ENCODE results near the gene CCL21. TPM values are rescaled to one million over a fixed set of nuclear protein-coding genes. Genes with fewer than 3 reads are reported as not detected.

The CCL21 gene
- total RNA-seq, 1 experiment from 2014 or later = not detected

Other genes starting within 250 kb of the CCL21 start
- 7.2 TPM for gene ENHO, start 187.1 kb downstream of the CCL21 start, total RNA-seq (2021; ENCODE audit: unreplicated experiment)
- 2.7 TPM for gene CNTFR, start 120.4 kb downstream of the CCL21 start, total RNA-seq (2021; ENCODE audit: unreplicated experiment)
- 30.4 TPM for gene RPP25L, start 98.0 kb downstream of the CCL21 start, total RNA-seq (2021; ENCODE audit: unreplicated experiment)
- 110 TPM for gene DCTN3, start 89.6 kb downstream of the CCL21 start, total RNA-seq (2021; ENCODE audit: unreplicated experiment)
- 0.33 TPM for gene ARID3C, start 81.1 kb downstream of the CCL21 start, total RNA-seq (2021; ENCODE audit: unreplicated experiment)
- 131 TPM for gene SIGMAR1, start 72.3 kb downstream of the CCL21 start, total RNA-seq (2021; ENCODE audit: unreplicated experiment)
- 42.5 TPM for gene GALT, start 63.5 kb downstream of the CCL21 start, total RNA-seq (2021; ENCODE audit: unreplicated experiment)
- 21.6 TPM for gene IL11RA, start 58.0 kb downstream of the CCL21 start, total RNA-seq (2021; ENCODE audit: unreplicated experiment)
- gene CCL27, start 47.5 kb downstream of the CCL21 start, total RNA-seq (2021; ENCODE audit: unreplicated experiment) = 0.95 TPM
- not detected for gene CCL19, start 18.9 kb downstream of the CCL21 start, total RNA-seq (2021; ENCODE audit: unreplicated experiment)
- 0.08 TPM for gene PHF24, start 248.1 kb upstream of the CCL21 start, total RNA-seq (2021; ENCODE audit: unreplicated experiment)